ENCODE data around the gene EPS8L2.
A peak's percentile ranks its signal among the peaks of the same experiment; 100 is the strongest.

The EPS8L2 gene

DNA sequence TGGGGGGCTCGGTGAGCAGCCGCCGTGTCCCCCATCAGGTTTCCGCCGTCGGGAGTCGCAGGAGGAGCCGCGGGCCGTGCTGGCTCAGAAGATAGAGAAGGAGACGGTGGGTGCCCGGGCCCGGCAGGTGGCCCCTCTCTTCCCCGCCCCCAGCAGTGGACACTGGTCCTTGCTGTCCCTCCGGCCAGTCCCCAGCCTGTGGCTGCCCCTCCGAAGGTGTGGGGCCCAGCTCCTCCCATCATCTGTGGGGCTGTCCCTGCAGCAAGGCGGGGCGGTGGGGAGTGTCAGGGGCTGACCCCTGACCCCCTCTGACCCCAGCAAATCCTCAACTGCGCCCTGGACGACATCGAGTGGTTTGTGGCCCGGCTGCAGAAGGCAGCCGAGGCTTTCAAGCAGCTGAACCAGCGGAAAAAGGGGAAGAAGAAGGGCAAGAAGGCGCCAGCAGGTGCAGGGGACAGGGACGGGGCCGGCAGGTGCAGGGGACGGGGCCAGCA is 15.3 kb downstream of the EPS8L2 start:
- no peaks in the 10 kb centered on the region for H3K9me3 ChIP-seq (ENCODE audit: control extremely low read depth in 1 of 5, control insufficient read depth in 4 of 5, insufficient read depth in 2 of 5, low read depth in 1 of 5, low read length in 4 of 5)
- peaks cover 0 to 49% (median 14%) of the 10 kb centered on the region in 5 experiments for H3K27me3 ChIP-seq (replicated peaks in 2 of 5; ENCODE audit: control insufficient read depth in 4 of 5, insufficient read depth in 5 of 5, low read length in 4 of 5)
- H3K27ac ChIP-seq (ENCODE audit: insufficient read depth in 1 of 2, low read depth in 1 of 2, low read length in 2 of 2, poor library complexity in 1 of 2, severe bottlenecking in 2 of 2), result no peak overlapping the region
- H3K4me3 ChIP-seq (ENCODE audit: control insufficient read depth in 1 of 7, extremely low read depth in 1 of 7, insufficient read depth in 4 of 7, low read depth in 2 of 7, low read length in 6 of 7), result peak overlapping the region in 4 of 7 experiments; percentile 22 to 59 (median 43)
- H3K36me3 ChIP-seq (ENCODE audit: control insufficient read depth in 4 of 4, insufficient read depth in 4 of 4, low read length in 3 of 4), result no peaks in the 10 kb centered on the region
- H3K4me1 ChIP-seq (ENCODE audit: control extremely low read depth in 1 of 4, control insufficient read depth in 4 of 4, insufficient read depth in 4 of 4, low read length in 3 of 4), result peaks cover 0 to 30% (median 27%) of the 10 kb centered on the region in 4 experiments
- peak in 2 of 3 donors; percentile 57 to 66 for DNase-seq
- ChIA-PET POLR2A (no interaction called here), CTCF (interaction anchor here (1.0 to 15.0 kb wide), 12 partner anchors 9 to 161 kb away, joined by 3 to 133 read pairs (median 14); partner anchors contain the start of genes DEAF1, TALDO1 and TMEM80)
- 5% methylated on average over 20 of the region's 28 CpGs for WGBS (ENCODE audit: insufficient coverage)

DNA sequence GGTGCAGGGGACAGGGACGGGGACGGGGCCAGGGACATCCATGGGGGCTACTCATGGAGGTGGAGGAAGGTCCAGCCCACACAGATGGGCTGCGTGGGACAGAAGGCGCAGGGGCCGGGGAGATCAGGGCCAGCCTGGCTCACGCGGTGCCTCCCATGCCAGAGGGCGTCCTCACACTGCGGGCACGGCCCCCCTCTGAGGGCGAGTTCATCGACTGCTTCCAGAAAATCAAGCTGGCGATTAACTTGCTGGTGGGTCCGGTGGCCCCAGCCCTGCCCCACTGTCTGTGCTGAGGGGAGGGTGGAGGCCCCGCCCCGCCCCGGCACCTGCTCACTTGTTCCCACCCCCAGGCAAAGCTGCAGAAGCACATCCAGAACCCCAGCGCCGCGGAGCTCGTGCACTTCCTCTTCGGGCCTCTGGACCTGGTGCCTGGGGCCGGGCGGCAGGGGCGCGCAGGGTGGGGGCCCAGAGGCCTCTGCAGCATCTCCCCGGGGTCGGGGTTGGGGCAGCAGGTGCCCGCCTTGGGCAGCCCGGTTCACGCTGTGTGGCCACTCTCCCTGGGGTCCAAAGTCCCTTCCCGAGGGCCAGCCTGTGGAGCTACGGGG is 15.8 kb downstream of the EPS8L2 start:
- H3K9me3 ChIP-seq (ENCODE audit: control extremely low read depth in 1 of 5, control insufficient read depth in 4 of 5, insufficient read depth in 2 of 5, low read depth in 1 of 5, low read length in 4 of 5), result no peaks in the 10 kb centered on the region
- H3K27me3 ChIP-seq (replicated peaks in 2 of 5; ENCODE audit: control insufficient read depth in 4 of 5, insufficient read depth in 5 of 5, low read length in 4 of 5), result peaks cover 0 to 49% (median 15%) of the 10 kb centered on the region in 5 experiments
- H3K4me3 ChIP-seq (ENCODE audit: control insufficient read depth in 1 of 7, extremely low read depth in 1 of 7, insufficient read depth in 4 of 7, low read depth in 2 of 7, low read length in 6 of 7), result peak overlapping the region in 3 of 7 experiments; percentile 36 to 59 (median 50)
- ChIA-PET CTCF (interaction anchor here (0.9 to 15.0 kb wide), 17 partner anchors 10 to 167 kb away, joined by 3 to 133 read pairs (median 6); partner anchors contain the start of genes DEAF1, TALDO1 and TMEM80), POLR2A (interaction anchor here (0.6 kb wide), 1 partner anchor 26 kb away, joined by 3 read pairs; the partner anchor contains the start of gene TMEM80)
- no peaks in the 10 kb centered on the region for H3K36me3 ChIP-seq (ENCODE audit: control insufficient read depth in 4 of 4, insufficient read depth in 4 of 4, low read length in 3 of 4)
- WGBS (ENCODE audit: insufficient coverage), result 6% methylated on average over 26 of the region's 33 CpGs
- DNase-seq, result peak; percentile 58 to 82 (median 80)
- H3K4me1 ChIP-seq (ENCODE audit: control extremely low read depth in 1 of 4, control insufficient read depth in 4 of 4, insufficient read depth in 4 of 4, low read length in 3 of 4), result peaks cover 0 to 35% (median 33%) of the 10 kb centered on the region in 4 experiments
- no peak overlapping the region for H3K27ac ChIP-seq (ENCODE audit: insufficient read depth in 1 of 2, low read depth in 1 of 2, low read length in 2 of 2, poor library complexity in 1 of 2, severe bottlenecking in 2 of 2)

DNA sequence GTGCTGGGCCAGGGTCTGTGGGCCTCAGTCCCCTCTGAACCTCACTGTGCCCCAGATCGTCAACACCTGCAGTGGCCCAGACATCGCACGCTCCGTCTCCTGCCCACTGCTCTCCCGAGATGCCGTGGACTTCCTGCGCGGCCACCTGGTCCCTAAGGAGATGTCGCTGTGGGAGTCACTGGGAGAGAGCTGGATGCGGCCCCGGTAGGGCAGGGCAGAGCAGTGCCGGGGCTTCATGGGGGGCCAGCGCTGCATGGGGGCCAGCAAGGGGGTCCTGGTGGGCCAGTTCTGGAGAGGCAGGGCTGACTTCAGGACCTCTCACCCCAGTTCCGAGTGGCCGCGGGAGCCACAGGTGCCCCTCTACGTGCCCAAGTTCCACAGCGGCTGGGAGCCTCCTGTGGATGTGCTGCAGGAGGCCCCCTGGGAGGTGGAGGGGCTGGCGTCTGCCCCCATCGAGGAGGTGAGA is 16.3 kb downstream of the EPS8L2 start:
- H3K9me3 ChIP-seq (ENCODE audit: control extremely low read depth in 1 of 5, control insufficient read depth in 4 of 5, insufficient read depth in 2 of 5, low read depth in 1 of 5, low read length in 4 of 5), result no peaks in the 10 kb centered on the region
- CTCF ChIA-PET, result interaction anchor here (0.9 to 15.0 kb wide), 18 partner anchors 9 to 167 kb away, joined by 3 to 133 read pairs (median 6); partner anchors contain the start of genes DEAF1, TALDO1 and TMEM80
- peaks cover 0 to 38% (median 34%) of the 10 kb centered on the region in 4 experiments for H3K4me1 ChIP-seq (ENCODE audit: control extremely low read depth in 1 of 4, control insufficient read depth in 4 of 4, insufficient read depth in 4 of 4, low read length in 3 of 4)
- no peak for DNase-seq
- H3K4me3 ChIP-seq (ENCODE audit: control insufficient read depth in 1 of 7, extremely low read depth in 1 of 7, insufficient read depth in 4 of 7, low read depth in 2 of 7, low read length in 6 of 7), result no peak overlapping the region
- 72% methylated on average over 14 of the region's 20 CpGs for WGBS (ENCODE audit: insufficient coverage)
- H3K36me3 ChIP-seq (ENCODE audit: control insufficient read depth in 4 of 4, insufficient read depth in 4 of 4, low read length in 3 of 4), result no peaks in the 10 kb centered on the region
- H3K27ac ChIP-seq (ENCODE audit: insufficient read depth in 1 of 2, low read depth in 1 of 2, low read length in 2 of 2, poor library complexity in 1 of 2, severe bottlenecking in 2 of 2), result no peak overlapping the region
- peaks cover 0 to 49% (median 15%) of the 10 kb centered on the region in 5 experiments for H3K27me3 ChIP-seq (replicated peaks in 2 of 5; ENCODE audit: control insufficient read depth in 4 of 5, insufficient read depth in 5 of 5, low read length in 4 of 5)
- POLR2A ChIA-PET, result interaction anchor here (0.6 kb wide), 1 partner anchor 27 kb away, joined by 3 read pairs; the partner anchor contains the start of gene TMEM80

DNA sequence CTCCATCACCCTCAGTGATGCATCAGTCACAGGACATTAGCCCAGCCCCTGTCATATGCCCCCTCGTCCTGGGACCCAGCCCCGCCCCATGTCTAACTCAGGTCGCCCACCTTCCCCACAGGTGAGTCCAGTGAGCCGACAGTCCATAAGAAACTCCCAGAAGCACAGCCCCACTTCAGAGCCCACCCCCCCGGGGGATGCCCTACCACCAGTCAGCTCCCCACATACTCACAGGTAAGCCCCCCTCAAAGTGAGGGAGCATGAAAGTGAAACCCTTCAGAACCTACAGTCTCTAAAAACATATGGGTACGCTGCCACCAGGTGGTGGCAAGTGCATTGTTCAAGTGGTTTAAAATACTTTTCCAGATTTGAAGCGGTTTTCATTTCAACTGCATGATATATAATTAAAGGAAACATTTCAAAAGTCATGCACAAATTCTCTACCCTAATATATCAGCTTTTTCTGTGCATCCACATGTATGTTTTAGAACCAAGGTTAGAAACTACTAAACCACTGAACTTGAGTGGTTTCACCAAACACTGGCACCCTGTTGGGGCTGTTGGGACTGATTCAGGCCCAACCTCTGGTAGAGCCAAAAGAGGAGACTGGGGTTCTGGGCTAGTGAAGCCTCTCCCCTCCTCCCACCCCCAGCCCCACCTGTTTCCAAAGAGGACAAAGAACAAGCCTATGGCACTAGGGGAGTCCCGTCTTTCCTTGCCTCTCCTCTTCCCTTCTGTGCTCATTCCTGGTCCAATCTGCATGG is 17.3 kb downstream of the EPS8L2 start:
- WGBS (ENCODE audit: insufficient coverage), result 92% methylated on average over 4 of the region's 8 CpGs
- POLR2A ChIA-PET, result no interaction called here
- Histone ChIP-seq H3K4me3 (ENCODE audit: control insufficient read depth in 1 of 7, extremely low read depth in 1 of 7, insufficient read depth in 4 of 7, low read depth in 2 of 7, low read length in 6 of 7) (no peak overlapping the region), H3K27me3 (replicated peaks in 2 of 5; ENCODE audit: control insufficient read depth in 4 of 5, insufficient read depth in 5 of 5, low read length in 4 of 5) (peaks cover 0 to 49% (median 15%) of the 10 kb centered on the region in 5 experiments), H3K36me3 (ENCODE audit: control insufficient read depth in 4 of 4, insufficient read depth in 4 of 4, low read length in 3 of 4) (no peaks in the 10 kb centered on the region), H3K4me1 (ENCODE audit: control extremely low read depth in 1 of 4, control insufficient read depth in 4 of 4, insufficient read depth in 4 of 4, low read length in 3 of 4) (peaks cover 0 to 47% (median 41%) of the 10 kb centered on the region in 4 experiments), H3K9me3 (ENCODE audit: control extremely low read depth in 1 of 5, control insufficient read depth in 4 of 5, insufficient read depth in 2 of 5, low read depth in 1 of 5, low read length in 4 of 5) (no peaks in the 10 kb centered on the region), H3K27ac (ENCODE audit: insufficient read depth in 1 of 2, low read depth in 1 of 2, low read length in 2 of 2, poor library complexity in 1 of 2, severe bottlenecking in 2 of 2) (no peak overlapping the region)
- peak; percentile 70 to 84 (median 81) for DNase-seq
- CTCF ChIA-PET, result interaction anchor here (0.9 to 15.0 kb wide), 16 partner anchors 8 to 168 kb away, joined by 3 to 133 read pairs (median 8); partner anchors contain the start of genes DEAF1, TALDO1 and TMEM80

DNA sequence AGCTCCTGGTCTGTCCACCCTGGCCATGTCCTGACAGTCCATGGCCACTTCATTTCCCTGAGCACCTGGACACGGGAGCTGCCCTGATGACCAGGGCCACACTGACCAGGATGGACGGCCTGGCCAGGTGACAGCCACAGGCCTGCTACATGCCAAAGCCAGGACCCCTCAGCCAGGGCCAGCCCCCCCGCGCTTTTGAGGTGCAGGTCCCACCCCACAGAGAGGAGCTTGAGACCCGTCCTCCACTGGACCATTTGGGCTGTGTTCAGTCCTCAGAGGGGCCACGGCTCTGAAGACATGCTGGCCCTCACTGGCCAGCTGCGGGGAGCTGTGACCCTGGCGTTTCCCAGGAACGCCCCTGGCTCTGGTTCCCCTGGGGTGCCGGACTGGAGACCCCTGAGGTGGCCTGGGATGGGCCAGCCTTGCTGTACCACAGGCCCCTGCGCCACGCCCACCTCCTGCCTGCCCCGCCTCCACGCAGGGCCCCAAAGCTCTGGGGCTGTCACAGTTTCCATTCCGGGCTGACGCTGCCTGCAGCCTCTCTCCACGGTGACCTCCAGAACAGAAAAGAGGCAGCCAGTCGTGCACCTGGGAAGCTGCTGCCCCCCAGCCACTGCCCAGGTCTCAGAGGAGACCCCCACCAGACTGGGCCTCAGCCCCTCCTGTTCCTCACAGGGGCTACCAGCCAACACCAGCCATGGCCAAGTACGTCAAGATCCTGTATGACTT is 18.2 kb downstream of the EPS8L2 start:
- 85% methylated on average over 13 of the region's 19 CpGs for WGBS (ENCODE audit: insufficient coverage)
- no peaks in the 10 kb centered on the region for H3K36me3 ChIP-seq (ENCODE audit: control insufficient read depth in 4 of 4, insufficient read depth in 4 of 4, low read length in 3 of 4)
- H3K4me3 ChIP-seq (ENCODE audit: control insufficient read depth in 1 of 7, extremely low read depth in 1 of 7, insufficient read depth in 4 of 7, low read depth in 2 of 7, low read length in 6 of 7), result no peak overlapping the region
- ChIA-PET CTCF (interaction anchor here (0.6 to 15.0 kb wide), 10 partner anchors 9 to 168 kb away, joined by 3 to 133 read pairs (median 16); partner anchors contain the start of genes DEAF1, TALDO1 and TMEM80), POLR2A (no interaction called here)
- H3K27me3 ChIP-seq (replicated peaks in 2 of 5; ENCODE audit: control insufficient read depth in 4 of 5, insufficient read depth in 5 of 5, low read length in 4 of 5), result peaks cover 0 to 45% (median 15%) of the 10 kb centered on the region in 5 experiments
- no peaks in the 10 kb centered on the region for H3K9me3 ChIP-seq (ENCODE audit: control extremely low read depth in 1 of 5, control insufficient read depth in 4 of 5, insufficient read depth in 2 of 5, low read depth in 1 of 5, low read length in 4 of 5)
- H3K27ac ChIP-seq (ENCODE audit: insufficient read depth in 1 of 2, low read depth in 1 of 2, low read length in 2 of 2, poor library complexity in 1 of 2, severe bottlenecking in 2 of 2), result no peak overlapping the region
- no peak for DNase-seq
- peaks cover 0 to 51% (median 44%) of the 10 kb centered on the region in 4 experiments for H3K4me1 ChIP-seq (ENCODE audit: control extremely low read depth in 1 of 4, control insufficient read depth in 4 of 4, insufficient read depth in 4 of 4, low read length in 3 of 4)

DNA sequence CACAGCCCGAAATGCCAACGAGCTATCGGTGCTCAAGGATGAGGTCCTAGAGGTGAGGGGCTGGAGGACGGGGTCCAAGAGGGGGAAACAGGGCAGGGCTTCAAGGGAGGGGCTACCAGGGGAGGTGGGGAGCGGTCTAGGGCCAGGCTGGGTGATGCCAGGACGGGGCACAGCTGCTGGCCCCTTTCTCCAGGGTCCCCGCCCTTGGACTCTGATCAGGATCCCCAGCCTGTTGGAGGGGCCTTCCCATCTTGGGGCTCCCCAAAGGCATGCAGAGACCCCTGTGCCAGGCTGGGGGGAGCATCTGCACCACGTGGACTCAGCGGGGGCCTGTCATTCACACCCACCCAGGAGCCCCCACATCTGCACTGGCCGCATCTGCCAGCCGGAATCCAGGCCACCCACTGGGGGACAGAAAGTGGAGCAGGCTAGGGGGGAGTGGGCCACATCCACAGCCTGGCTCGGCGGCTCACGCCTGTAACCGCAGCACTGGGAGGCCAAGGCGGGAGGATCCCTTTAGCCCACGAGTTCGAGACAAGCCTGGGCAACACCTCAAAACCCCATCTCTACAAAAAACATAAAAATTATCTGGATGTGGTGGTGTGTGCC is 18.9 kb downstream of the EPS8L2 start:
- ChIA-PET CTCF (interaction anchor here (0.6 to 15.0 kb wide), 11 partner anchors 14 to 168 kb away, joined by 3 to 133 read pairs (median 15); partner anchors contain the start of genes DEAF1, TALDO1 and TMEM80), POLR2A (no interaction called here)
- Histone ChIP-seq H3K27ac (ENCODE audit: insufficient read depth in 1 of 2, low read depth in 1 of 2, low read length in 2 of 2, poor library complexity in 1 of 2, severe bottlenecking in 2 of 2) (no peak overlapping the region), H3K9me3 (ENCODE audit: control extremely low read depth in 1 of 5, control insufficient read depth in 4 of 5, insufficient read depth in 2 of 5, low read depth in 1 of 5, low read length in 4 of 5) (no peaks in the 10 kb centered on the region), H3K4me3 (ENCODE audit: control insufficient read depth in 1 of 7, extremely low read depth in 1 of 7, insufficient read depth in 4 of 7, low read depth in 2 of 7, low read length in 6 of 7) (peak overlapping the region in 1 of 7 experiments; percentile 69), H3K4me1 (ENCODE audit: control extremely low read depth in 1 of 4, control insufficient read depth in 4 of 4, insufficient read depth in 4 of 4, low read length in 3 of 4) (peaks cover 0 to 51% (median 47%) of the 10 kb centered on the region in 4 experiments), H3K27me3 (replicated peaks in 2 of 5; ENCODE audit: control insufficient read depth in 4 of 5, insufficient read depth in 5 of 5, low read length in 4 of 5) (peaks cover 0 to 39% (median 14%) of the 10 kb centered on the region in 5 experiments), H3K36me3 (ENCODE audit: control insufficient read depth in 4 of 4, insufficient read depth in 4 of 4, low read length in 3 of 4) (no peaks in the 10 kb centered on the region)
- WGBS (ENCODE audit: insufficient coverage), result 89% methylated on average over 10 of the region's 18 CpGs
- DNase-seq, result no peak

Data from common myeloid progenitor, CD34-positive (primary cell).